Neuronal stem cell (in vitro differentiated cells): ENCODE data around the gene B4GALNT2.
A peak's percentile ranks its signal among the peaks of the same experiment; 100 is the strongest.

ENCODE experiments used
- DNase-seq: peaks from one replicate; pipeline ENCODE4 v3.0.0-alpha.2; 2013; ENCODE audit warnings: low spot score
- H2AFZ ChIP-seq: one replicate; pipeline ENCODE4 v1.6.1; 2013; ENCODE audit warnings: mild to moderate bottlenecking, low read length, inconsistent platforms
- H2AK5ac ChIP-seq: 2 replicates; pipeline ENCODE4 v1.6.1; 2013; ENCODE audit warnings: low read depth, mild to moderate bottlenecking, inconsistent platforms, low read length, moderate library complexity, mixed read lengths
- H2BK120ac ChIP-seq: 2 replicates; pipeline ENCODE4 v1.6.1; 2013; ENCODE audit warnings: low read depth, mild to moderate bottlenecking, inconsistent platforms, low read length, moderate library complexity, mixed read lengths
- H2BK12ac ChIP-seq: one replicate; pipeline ENCODE4 v1.6.1; 2013; ENCODE audit warnings: low read length, inconsistent platforms
- H2BK15ac ChIP-seq: 2 replicates; pipeline ENCODE4 v1.6.1; 2013; ENCODE audit warnings: mild to moderate bottlenecking, low read length, inconsistent platforms, mixed read lengths
- H2BK5ac ChIP-seq: one replicate; pipeline ENCODE4 v1.6.1; 2013; ENCODE audit warnings: inconsistent platforms, mild to moderate bottlenecking, low read length, moderate library complexity
- H3K14ac ChIP-seq: one replicate; pipeline ENCODE4 v1.6.1; 2013; ENCODE audit warnings: low read length, inconsistent platforms
- H3K18ac ChIP-seq: 2 replicates; pipeline ENCODE4 v1.6.1; 2013; ENCODE audit warnings: low read length, inconsistent platforms
- H3K23ac ChIP-seq: 2 replicates; pipeline ENCODE4 v1.6.1; 2013; ENCODE audit warnings: low read depth, mild to moderate bottlenecking, mixed read lengths, low read length, inconsistent platforms; ENCODE audit not compliant: poor library complexity
- H3K27ac ChIP-seq: replicated peaks from 3 replicates; pipeline ENCODE4 v1.5.1; 2013; ENCODE audit warnings: low read length, inconsistent platforms
- H3K27me3 ChIP-seq, 3 experiments: 2 replicates each; pipeline ENCODE4 v1.6.1; 2013; ENCODE audit warnings: low read length in 3 of 3, mild to moderate bottlenecking in 2 of 3, inconsistent platforms in 1 of 3, low read depth in 1 of 3, mixed read lengths in 1 of 3, moderate library complexity in 1 of 3; ENCODE audit not compliant: control insufficient read depth in 3 of 3, insufficient read depth in 3 of 3
- H3K36me3 ChIP-seq, 2 donors: replicated peaks in 1 of 2; 2 replicates each; pipeline ENCODE4 v1.6.1; 2013; ENCODE audit warnings: low read length in 2 of 2; ENCODE audit not compliant: control insufficient read depth in 2 of 2, insufficient read depth in 2 of 2
- H3K4ac ChIP-seq: 2 replicates; pipeline ENCODE4 v1.6.1; 2013; ENCODE audit warnings: inconsistent platforms, mild to moderate bottlenecking, low read length, moderate library complexity
- H3K4me1 ChIP-seq, 2 donors: 1 replicate in 1 of 2; 2 replicates in 1 of 2; pipeline ENCODE4 v1.6.1; 2013; ENCODE audit warnings: low read length in 2 of 2, low read depth in 1 of 2; ENCODE audit not compliant: control insufficient read depth in 2 of 2, insufficient read depth in 1 of 2
- H3K4me2 ChIP-seq: one replicate; pipeline ENCODE4 v1.6.1; 2013; ENCODE audit warnings: mild to moderate bottlenecking, low read length, inconsistent platforms; ENCODE audit not compliant: insufficient read depth, poor library complexity, severe bottlenecking
- H3K4me3 ChIP-seq, 2 donors: 2 replicates each; pipeline ENCODE4 v1.5.1; 2013; ENCODE audit warnings: low read length in 2 of 2, mild to moderate bottlenecking in 2 of 2, inconsistent platforms in 1 of 2, moderate library complexity in 1 of 2
- H3K79me1 ChIP-seq: one replicate; pipeline ENCODE4 v1.6.1; 2013; ENCODE audit warnings: low read depth, mild to moderate bottlenecking, inconsistent platforms, low read length, moderate library complexity
- H3K9ac ChIP-seq: one replicate; pipeline ENCODE4 v1.6.1; 2013; ENCODE audit warnings: mild to moderate bottlenecking, low read depth, low read length, inconsistent platforms; ENCODE audit not compliant: poor library complexity
- H3K9me3 ChIP-seq, 2 donors: replicated peaks in 1 of 2; 2 replicates each; pipeline versions ENCODE3 to v1.6.1; 2013; ENCODE audit warnings: low read length in 2 of 2, mild to moderate bottlenecking in 2 of 2, inconsistent platforms in 1 of 2, low read depth in 1 of 2, mixed read lengths in 1 of 2, moderate library complexity in 1 of 2; ENCODE audit not compliant: control insufficient read depth in 2 of 2, insufficient read depth in 1 of 2
- H4K8ac ChIP-seq: one replicate; pipeline ENCODE4 v1.6.1; 2013; ENCODE audit warnings: low read depth, mild to moderate bottlenecking, inconsistent platforms, low read length, moderate library complexity
- H4K91ac ChIP-seq: one replicate; pipeline ENCODE4 v1.6.1; 2013; ENCODE audit warnings: low read length, low read depth, mild to moderate bottlenecking, inconsistent platforms; ENCODE audit not compliant: poor library complexity
- WGBS, 2 donors: extraction: QIAGEN DNeasy Blood & Tissue Kit; methylation state at CpG; one replicate each; pipeline ENCODE4 v1.1.7; 2013; ENCODE audit warnings: missing lambda C conversion rate in 2 of 2, mixed read lengths in 1 of 2; ENCODE audit not compliant: insufficient read length in 2 of 2, insufficient replicate concordance in 1 of 2; ENCODE audit errors: extremely low coverage in 2 of 2; 5-methylcytosine and 5-hydroxymethylcytosine counted together

B4GALNT2 gene

GRCh38 chr17:49224997-49225337 lies 92.4 kb downstream of the B4GALNT2 start:
- Histone ChIP-seq H3K14ac (no peak overlapping the region), H3K4me3 (peak overlapping the region in 1 of 2 donors; percentile 68), H2BK15ac (no peak overlapping the region), H3K9ac (peak overlapping the region; percentile 79), H3K4me1 (peaks cover 0 to 16% of the 10 kb centered on the region in 2 donors), H3K79me1 (no peaks in the 10 kb centered on the region), H2AFZ (peak overlapping the region; percentile 76), H4K91ac (no peak overlapping the region), H3K4me2 (peak overlapping the region; percentile 64), H2BK120ac (no peak overlapping the region), H4K8ac (no peak overlapping the region), H3K9me3 (no peaks in the 10 kb centered on the region), H3K18ac (no peak overlapping the region), H3K23ac (no peak overlapping the region), H2BK12ac (no peak overlapping the region), H3K27me3 (peaks cover 27 to 79% (median 72%) of the 10 kb centered on the region in 3 experiments), H2AK5ac (no peak overlapping the region), H3K4ac (no peak overlapping the region), H2BK5ac (no peak overlapping the region), H3K27ac (no peak overlapping the region), H3K36me3 (no peaks in the 10 kb centered on the region)
- DNase-seq, result no peak
- no CpG with 5 or more reads among the region's 11 CpGs for WGBS, 2 donors

GRCh38 chr17:49225554-49226236 lies 93.1 kb downstream of the B4GALNT2 start:
- H2BK5ac ChIP-seq, result no peak overlapping the region
- H3K4ac ChIP-seq, result no peak overlapping the region
- no peak overlapping the region for H4K91ac ChIP-seq
- no peak overlapping the region for H2AFZ ChIP-seq
- no peaks in the 10 kb centered on the region for H3K36me3 ChIP-seq
- no peak overlapping the region for H3K18ac ChIP-seq
- no peak overlapping the region for H4K8ac ChIP-seq
- H3K27me3 ChIP-seq, result peaks cover 27 to 85% (median 78%) of the 10 kb centered on the region in 3 experiments
- no peaks in the 10 kb centered on the region for H3K9me3 ChIP-seq
- H3K79me1 ChIP-seq, result no peaks in the 10 kb centered on the region
- no peak overlapping the region for H3K9ac ChIP-seq
- H3K27ac ChIP-seq, result no peak overlapping the region
- peaks cover 0 to 16% of the 10 kb centered on the region in 2 donors for H3K4me1 ChIP-seq
- H2BK15ac ChIP-seq, result no peak overlapping the region
- no peak overlapping the region for H2BK120ac ChIP-seq
- no peak overlapping the region for H2BK12ac ChIP-seq
- no CpG with 5 or more reads among the region's 8 CpGs for WGBS, 2 donors
- no peak for DNase-seq
- no peak overlapping the region for H3K14ac ChIP-seq
- peak overlapping the region; percentile 37 for H2AK5ac ChIP-seq
- H3K4me3 ChIP-seq, result no peak overlapping the region
- H3K4me2 ChIP-seq, result no peak overlapping the region
- no peak overlapping the region for H3K23ac ChIP-seq
